ENCODE data around the gene ENTPD5. TPM values are rescaled to one million over a fixed set of nuclear protein-coding genes. Genes with fewer than 3 reads are reported as not detected.
A peak's percentile ranks its signal among the peaks of the same experiment; 100 is the strongest.

ENTPD5 gene
- total RNA-seq, 2 experiments from 2014 or later, result 7.5 to 18.1 TPM

GRCh38 chr14:73916324-73916723 is 102.8 kb downstream of the ENTPD5 start:
- H3K4me2 ChIP-seq (ENCODE audit: low read length), result no peak overlapping the region
- no peak overlapping the region for H3K4me3 ChIP-seq (ENCODE audit: low read depth, low read length, poor library complexity, severe bottlenecking)
- H3K4me1 ChIP-seq (ENCODE audit: insufficient read depth, low read length, poor library complexity, severe bottlenecking), result no peaks in the 10 kb centered on the region
- no peaks in the 10 kb centered on the region for H4K20me1 ChIP-seq (ENCODE audit: insufficient read depth, low read length)
- no peaks in the 10 kb centered on the region for H3K9me3 ChIP-seq (ENCODE audit: low read length)
- intact Hi-C loops (cut with micrococcal nuclease; ENCODE audit: unreplicated experiment), result no loop called here
- TF ChIP-seq EZH2phosphoT487 (IDR thresholded peaks at IDR 0.05; ENCODE audit: borderline replicate concordance, low read depth, low read length) (no peak), CTCF (conservative IDR thresholded peaks at IDR 0.05; ENCODE audit: low read length) (no peak)
- no peak for DNase-seq (ENCODE audit: low spot score)
- no peaks in the 10 kb centered on the region for H3K9me2 ChIP-seq (ENCODE audit: insufficient read depth, low read length)
- BruUV-seq (replicated peaks), result no TSS peak
- POLR2A ChIA-PET, result interaction anchor here (0.6 kb wide), 1 partner anchor 71 kb away, joined by 4 read pairs; no protein-coding TSS in a partner anchor
- peaks cover 74% of the 10 kb centered on the region for H3K36me3 ChIP-seq (ENCODE audit: insufficient read depth, low read length)
- CTCF ChIA-PET (ENCODE audit: unreplicated experiment), result no interaction called here
- H3K79me2 ChIP-seq (ENCODE audit: insufficient read depth, low read depth, low read length), result no peaks in the 10 kb centered on the region
- H3K27ac ChIP-seq (ENCODE audit: low read depth, low read length, poor library complexity, severe bottlenecking), result no peak overlapping the region
- H2AFZ ChIP-seq (ENCODE audit: low read length), result no peak overlapping the region

GRCh38 chr14:73913256-73913655 is 105.8 kb downstream of the ENTPD5 start:
- intact Hi-C loops (cut with micrococcal nuclease; ENCODE audit: unreplicated experiment), result no loop called here
- BruUV-seq (replicated peaks), result no TSS peak
- peaks cover 76% of the 10 kb centered on the region for H3K36me3 ChIP-seq (ENCODE audit: insufficient read depth, low read length)
- ChIA-PET POLR2A (interaction anchor here (0.7 to 1.3 kb wide), 3 partner anchors 11 to 334 kb away, joined by 3 to 5 read pairs (median 4); no protein-coding TSS in a partner anchor), CTCF (ENCODE audit: unreplicated experiment) (interaction anchor here (0.5 kb wide), 1 partner anchor 230 kb away, joined by 3 read pairs; no protein-coding TSS in a partner anchor)
- no peaks in the 10 kb centered on the region for H3K9me3 ChIP-seq (ENCODE audit: low read length)
- H3K27ac ChIP-seq (ENCODE audit: low read depth, low read length, poor library complexity, severe bottlenecking), result no peak overlapping the region
- no peaks in the 10 kb centered on the region for H3K9me2 ChIP-seq (ENCODE audit: insufficient read depth, low read length)
- no peak overlapping the region for H3K4me2 ChIP-seq (ENCODE audit: low read length)
- no peak for TF ChIP-seq CTCF (conservative IDR thresholded peaks at IDR 0.05; ENCODE audit: low read length)
- TF ChIP-seq EZH2phosphoT487 (IDR thresholded peaks at IDR 0.05; ENCODE audit: borderline replicate concordance, low read depth, low read length), result no peak
- no peak overlapping the region for H2AFZ ChIP-seq (ENCODE audit: low read length)
- H4K20me1 ChIP-seq (ENCODE audit: insufficient read depth, low read length), result no peaks in the 10 kb centered on the region
- no peaks in the 10 kb centered on the region for H3K4me1 ChIP-seq (ENCODE audit: insufficient read depth, low read length, poor library complexity, severe bottlenecking)
- H3K4me3 ChIP-seq (ENCODE audit: low read depth, low read length, poor library complexity, severe bottlenecking), result no peak overlapping the region
- no peaks in the 10 kb centered on the region for H3K79me2 ChIP-seq (ENCODE audit: insufficient read depth, low read depth, low read length)
- DNase-seq (ENCODE audit: low spot score), result no peak

- Histone ChIP-seq H3K36me3 (ENCODE audit: insufficient read depth, low read length) (peaks cover 84% of the 10 kb centered on the region), H3K79me2 (ENCODE audit: insufficient read depth, low read depth, low read length) (no peaks in the 10 kb centered on the region), H3K4me2 (ENCODE audit: low read length) (no peak overlapping the region), H4K20me1 (ENCODE audit: insufficient read depth, low read length) (no peaks in the 10 kb centered on the region), H2AFZ (ENCODE audit: low read length) (no peak overlapping the region), H3K4me1 (ENCODE audit: insufficient read depth, low read length, poor library complexity, severe bottlenecking) (no peaks in the 10 kb centered on the region), H3K9me2 (ENCODE audit: insufficient read depth, low read length) (no peaks in the 10 kb centered on the region), H3K27ac (ENCODE audit: low read depth, low read length, poor library complexity, severe bottlenecking) (no peak overlapping the region), H3K4me3 (ENCODE audit: low read depth, low read length, poor library complexity, severe bottlenecking) (no peak overlapping the region), H3K9me3 (ENCODE audit: low read length) (no peaks in the 10 kb centered on the region)
- intact Hi-C loops (cut with micrococcal nuclease; ENCODE audit: unreplicated experiment), result no loop called here
- POLR2A ChIA-PET, result no interaction called here
- no peak for DNase-seq (ENCODE audit: low spot score)
- CTCF ChIA-PET (ENCODE audit: unreplicated experiment), result no interaction called here
- TSS peak; percentile 7 for BruUV-seq (replicated peaks)
- TF ChIP-seq EZH2phosphoT487 (IDR thresholded peaks at IDR 0.05; ENCODE audit: borderline replicate concordance, low read depth, low read length) (no peak), CTCF (conservative IDR thresholded peaks at IDR 0.05; ENCODE audit: low read length) (no peak)
Measured at GRCh38 chr14:73909681-73910080, 109.4 kb downstream of the ENTPD5 start.

Small RNA genes lying within 50 kb of the gene (small RNA-seq; reads per million reads assigned to genes)
- not detected for gene AC005480.2

Other genes starting within 250 kb of the ENTPD5 start
- gene PTGR2, start 167.5 kb downstream of the ENTPD5 start, total RNA-seq (2014; rRNA removed; shearing (Covaris generic)), result 6.4 and 6.6 TPM in 2 replicates
- 14.3 and 17.8 TPM in 2 replicates for gene PTGR2, start 167.5 kb downstream of the ENTPD5 start, total RNA-seq (2022)
- gene ZNF410, start 132.4 kb downstream of the ENTPD5 start, total RNA-seq (2014; rRNA removed; shearing (Covaris generic)), result 41.6 and 49.6 TPM in 2 replicates
- gene ZNF410, start 132.4 kb downstream of the ENTPD5 start, total RNA-seq (2022), result 45.2 and 45.5 TPM in 2 replicates
- 2.3 and 2.6 TPM in 2 replicates for gene FAM161B, start 69.2 kb downstream of the ENTPD5 start, total RNA-seq (2014; rRNA removed; shearing (Covaris generic))
- 3.5 and 3.6 TPM in 2 replicates for gene FAM161B, start 69.2 kb downstream of the ENTPD5 start, total RNA-seq (2022)
- gene COQ6, start 69.0 kb downstream of the ENTPD5 start, total RNA-seq (2014; rRNA removed; shearing (Covaris generic)), result 18.7 and 35.4 TPM in 2 replicates
- gene COQ6, start 69.0 kb downstream of the ENTPD5 start, total RNA-seq (2022), result 20.5 and 22.0 TPM in 2 replicates
- gene BBOF1, start 61 bp upstream of the ENTPD5 start, total RNA-seq (2014; rRNA removed; shearing (Covaris generic)), result 1.7 and 2.9 TPM in 2 replicates
- 3.2 and 3.9 TPM in 2 replicates for gene BBOF1, start 61 bp upstream of the ENTPD5 start, total RNA-seq (2022)
- 16.6 and 17.0 TPM in 2 replicates for gene ALDH6A1, start 65.2 kb upstream of the ENTPD5 start, total RNA-seq (2014; rRNA removed; shearing (Covaris generic))
- 20.7 and 25.7 TPM in 2 replicates for gene ALDH6A1, start 65.2 kb upstream of the ENTPD5 start, total RNA-seq (2022)
- 9.8 and 12.3 TPM in 2 replicates for gene LIN52, start 65.7 kb upstream of the ENTPD5 start, total RNA-seq (2014; rRNA removed; shearing (Covaris generic))
- gene LIN52, start 65.7 kb upstream of the ENTPD5 start, total RNA-seq (2022), result 16.9 and 18.0 TPM in 2 replicates
- not detected in 2 replicates for gene VSX2, start 220.2 kb upstream of the ENTPD5 start, total RNA-seq (2014; rRNA removed; shearing (Covaris generic))
- gene VSX2, start 220.2 kb upstream of the ENTPD5 start, total RNA-seq (2022), result not detected in 2 replicates

Measured in OCI-LY7 (cell line).